Mucosa of descending colon (tissue), 3 donors: ENCODE results near the gene PRRT1B. TPM values are rescaled to one million over a fixed set of nuclear protein-coding genes. Genes with fewer than 3 reads are reported as not detected.

ENCODE experiments used
- ATAC-seq: fragments of 200-7000 bp; cut with Tn5 transposase; one replicate; pipeline ENCODE4 v1.9.1; 2020; ENCODE audit warnings: mild to moderate bottlenecking, moderate library complexity
- DNase-seq, 3 donors: peaks; one replicate each; pipeline ENCODE4 v3.0.0-alpha.2; 2020
- H3K36me3 ChIP-seq: fragments of 200-600 bp; one replicate; pipeline ENCODE4 v1.8.0; 2021; ENCODE audit warnings: low read depth, mild to moderate bottlenecking
- H3K4me1 ChIP-seq: fragments of 200-600 bp; one replicate; pipeline ENCODE4 v1.8.0; 2021; ENCODE audit warnings: low read depth, mild to moderate bottlenecking
- H3K4me3 ChIP-seq: fragments of 200-600 bp; one replicate; pipeline ENCODE4 v1.8.0; 2021; ENCODE audit warnings: mild to moderate bottlenecking
- H3K9me3 ChIP-seq: fragments of 200-600 bp; one replicate; pipeline ENCODE4 v1.8.0; 2021; ENCODE audit warnings: mild to moderate bottlenecking
- CTCF ChIP-seq: fragments of 200-600 bp; IDR thresholded peaks from one replicate; pipeline ENCODE4 v1.8.0; 2022; ENCODE audit warnings: antibody characterized with exemption, mild to moderate bottlenecking
- intact Hi-C, 2 donors: fragments of 100-400 bp; cut with DNase I in 1 of 2; cut with micrococcal nuclease in 1 of 2; formaldehyde crosslinking; loops; one replicate each; pipeline versions ENCODE4 v1.11.0 to v1.11.1; 2022; cut with DNase I, micrococcal nuclease
- total RNA-seq, 3 donors: library from RNA; stranded (reverse); fragmentation: NEBNext Ultra II Directional in 2 of 3; extraction: Animal tissue kit (Norgen Biotek cat#: 25700) in 2 of 3; gene quantifications; one replicate each; pipeline versions ENCODE4 v1.2.1 to v1.2.4, GENCODE V29; 2021 to 2023
- donor health status: DM: no; HTN: no; CAD: no; lungs with moderate emphysema.
- donor health status: DM: no; HTN: no; CAD: no.
- donor health status: DM: no; HTN: yes; CAD: no.

The PRRT1B gene
- total RNA-seq, 3 donors from 2014 or later = 1.9 to 9.4 (median 2.9) TPM

- DNase-seq = no peak
- peaks cover 6% of the 10 kb centered on the region for H3K36me3 ChIP-seq
- intact Hi-C loops = no loop called here
Observed at GRCh38 chr9:131601683-131602181, 56.4 kb downstream of the PRRT1B start.

GRCh38 chr9:131603199-131603598 is 57.9 kb downstream of the PRRT1B start:
- no peak for DNase-seq
- H3K36me3 ChIP-seq = peaks cover 6% of the 10 kb centered on the region
- ATAC-seq = no peak
- H3K4me3 ChIP-seq = no peak overlapping the region
- TF ChIP-seq CTCF = no peak
- no peaks in the 10 kb centered on the region for H3K9me3 ChIP-seq
- no peaks in the 10 kb centered on the region for H3K4me1 ChIP-seq
- intact Hi-C loops = no loop called here

More at GRCh38 chr9:131601683-131602181, 56.4 kb downstream of the PRRT1B start:
- ATAC-seq = no peak
- no peaks in the 10 kb centered on the region for H3K9me3 ChIP-seq
- no peak overlapping the region for H3K4me3 ChIP-seq
- no peaks in the 10 kb centered on the region for H3K4me1 ChIP-seq
- TF ChIP-seq CTCF = no peak

GRCh38 chr9:131603711-131604439 is 58.6 kb downstream of the PRRT1B start:
- Histone ChIP-seq H3K4me3 (no peak overlapping the region), H3K9me3 (no peaks in the 10 kb centered on the region), H3K4me1 (no peaks in the 10 kb centered on the region), H3K36me3 (peaks cover 6% of the 10 kb centered on the region)
- no peak for DNase-seq
- ATAC-seq = no peak
- TF ChIP-seq CTCF = no peak
- intact Hi-C loops = no loop called here

GRCh38 chr9:131605770-131606590 is 60.7 kb downstream of the PRRT1B start:
- H3K9me3 ChIP-seq = no peaks in the 10 kb centered on the region
- ATAC-seq = peak; percentile 19
- H3K36me3 ChIP-seq = peaks cover 6% of the 10 kb centered on the region
- no peak for TF ChIP-seq CTCF
- peaks cover 6% of the 10 kb centered on the region for H3K4me1 ChIP-seq
- intact Hi-C loops = no loop called here
- H3K4me3 ChIP-seq = no peak overlapping the region
- no peak for DNase-seq

- no peaks in the 10 kb centered on the region for H3K9me3 ChIP-seq
- no peak for TF ChIP-seq CTCF
- ATAC-seq = no peak
- H3K4me1 ChIP-seq = peaks cover 6% of the 10 kb centered on the region
- H3K4me3 ChIP-seq = no peak overlapping the region
- intact Hi-C loops = no loop called here
- no peak for DNase-seq
- H3K36me3 ChIP-seq = no peaks in the 10 kb centered on the region
Observed at GRCh38 chr9:131606896-131607567, 61.7 kb downstream of the PRRT1B start.
